Measurements from ENCODE around the gene FAM98C. TPM values are rescaled to one million over a fixed set of nuclear protein-coding genes. Genes with fewer than 3 reads are reported as not detected.

Gene FAM98C
- total RNA-seq, 1 donor from 2014 or later, result 11.5 TPM

DNA sequence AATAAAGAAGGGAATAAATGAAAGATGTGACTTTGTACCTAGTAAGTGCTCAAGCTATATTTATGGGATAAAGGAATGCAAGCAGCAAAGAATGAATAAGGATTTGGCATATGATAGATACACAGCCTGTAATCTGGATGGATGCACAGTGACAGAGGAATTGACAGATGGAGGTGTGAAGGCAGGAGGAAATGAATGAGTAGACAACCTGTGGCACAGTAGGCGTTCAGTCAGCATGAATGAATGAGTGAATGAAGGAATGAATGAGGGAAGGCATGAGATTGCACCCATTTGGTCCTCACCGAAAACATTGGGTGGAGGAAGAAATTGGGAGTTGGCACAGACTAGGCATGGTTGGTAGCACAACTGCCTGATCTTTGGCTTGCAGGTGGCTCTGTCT lies 33.3 kb upstream of the FAM98C start:
- Histone ChIP-seq H3K27ac (replicated peaks) (no peak overlapping the region), H3K27me3 (ENCODE audit: low read depth) (peaks cover 7% of the 10 kb centered on the region), H3K36me3 (no peaks in the 10 kb centered on the region), H3K9me3 (replicated peaks) (no peaks in the 10 kb centered on the region), H3K4me1 (peaks cover 4% of the 10 kb centered on the region), H3K4me3 (no peak overlapping the region)
- intact Hi-C loops (cut with micrococcal nuclease), result no loop called here
- no peak for DNase-seq
- no peak for TF ChIP-seq CTCF (IDR thresholded peaks at IDR 0.05; ENCODE audit: borderline replicate concordance)

DNA sequence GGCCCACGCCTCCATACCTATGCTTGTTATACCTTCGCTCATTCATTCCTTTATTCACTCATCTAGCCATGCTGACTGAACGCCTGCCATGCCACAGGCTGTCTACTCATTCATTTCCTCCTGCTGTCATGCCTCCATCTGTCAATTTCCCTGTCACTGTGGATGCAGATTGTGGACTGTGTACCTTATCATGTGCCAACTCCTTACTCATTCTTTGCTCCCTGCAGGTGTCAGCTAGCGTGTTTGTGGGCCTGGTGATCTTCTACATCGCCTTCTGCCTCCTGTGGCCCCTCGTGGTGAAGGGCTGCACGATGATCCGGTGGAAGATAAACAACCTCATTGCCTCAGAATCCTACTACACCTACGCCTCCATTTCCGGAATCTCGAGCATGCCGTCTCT lies 32.6 kb upstream of the FAM98C start:
- Histone ChIP-seq H3K27ac (replicated peaks) (no peak overlapping the region), H3K36me3 (no peaks in the 10 kb centered on the region), H3K9me3 (replicated peaks) (no peaks in the 10 kb centered on the region), H3K4me3 (no peak overlapping the region), H3K4me1 (peaks cover 11% of the 10 kb centered on the region), H3K27me3 (ENCODE audit: low read depth) (peaks cover 7% of the 10 kb centered on the region)
- no peak for DNase-seq
- intact Hi-C loops (cut with micrococcal nuclease), result no loop called here
- TF ChIP-seq CTCF (IDR thresholded peaks at IDR 0.05; ENCODE audit: borderline replicate concordance), result no peak

- intact Hi-C loops (cut with micrococcal nuclease), result no loop called here
- H3K4me1 ChIP-seq, result peaks cover 19% of the 10 kb centered on the region
- no peaks in the 10 kb centered on the region for H3K9me3 ChIP-seq (replicated peaks)
- DNase-seq, result no peak
- H3K27ac ChIP-seq (replicated peaks), result no peak overlapping the region
- no peaks in the 10 kb centered on the region for H3K36me3 ChIP-seq
- no peak overlapping the region for H3K4me3 ChIP-seq
- H3K27me3 ChIP-seq (ENCODE audit: low read depth), result peaks cover 7% of the 10 kb centered on the region
- TF ChIP-seq CTCF (IDR thresholded peaks at IDR 0.05; ENCODE audit: borderline replicate concordance), result no peak
Measured at GRCh38 chr19:38371081-38371480, 31.8 kb upstream of the FAM98C start.

DNA sequence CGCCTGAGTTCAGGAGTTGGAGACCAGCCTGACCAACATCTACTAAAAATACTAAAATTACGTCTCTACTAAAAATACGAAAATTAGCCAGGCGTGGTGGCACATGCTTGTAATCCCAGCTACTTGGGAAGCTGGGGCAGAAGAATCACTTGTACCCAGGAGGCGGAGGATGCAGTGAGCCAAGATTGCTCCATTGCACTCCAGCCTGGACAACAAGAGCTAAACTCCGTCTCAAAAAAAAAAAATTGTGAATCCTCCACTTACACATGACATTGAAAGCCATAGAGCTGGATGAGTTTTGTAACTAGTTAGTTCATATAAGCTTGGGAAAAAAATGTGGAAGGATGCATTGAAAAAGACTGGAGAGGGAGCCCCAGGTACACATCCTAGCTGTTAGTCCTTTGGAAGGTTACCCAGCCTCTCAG lies 29.0 kb upstream of the FAM98C start:
- no peak for DNase-seq
- H3K9me3 ChIP-seq (replicated peaks), result no peaks in the 10 kb centered on the region
- peaks cover 41% of the 10 kb centered on the region for H3K4me1 ChIP-seq
- intact Hi-C loops (cut with micrococcal nuclease), result no loop called here
- TF ChIP-seq CTCF (IDR thresholded peaks at IDR 0.05; ENCODE audit: borderline replicate concordance), result no peak
- peaks cover 25% of the 10 kb centered on the region for H3K36me3 ChIP-seq
- H3K27ac ChIP-seq (replicated peaks), result peak overlapping the region; percentile 93
- H3K4me3 ChIP-seq, result peak overlapping the region; percentile 86
- no peaks in the 10 kb centered on the region for H3K27me3 ChIP-seq (ENCODE audit: low read depth)

DNA sequence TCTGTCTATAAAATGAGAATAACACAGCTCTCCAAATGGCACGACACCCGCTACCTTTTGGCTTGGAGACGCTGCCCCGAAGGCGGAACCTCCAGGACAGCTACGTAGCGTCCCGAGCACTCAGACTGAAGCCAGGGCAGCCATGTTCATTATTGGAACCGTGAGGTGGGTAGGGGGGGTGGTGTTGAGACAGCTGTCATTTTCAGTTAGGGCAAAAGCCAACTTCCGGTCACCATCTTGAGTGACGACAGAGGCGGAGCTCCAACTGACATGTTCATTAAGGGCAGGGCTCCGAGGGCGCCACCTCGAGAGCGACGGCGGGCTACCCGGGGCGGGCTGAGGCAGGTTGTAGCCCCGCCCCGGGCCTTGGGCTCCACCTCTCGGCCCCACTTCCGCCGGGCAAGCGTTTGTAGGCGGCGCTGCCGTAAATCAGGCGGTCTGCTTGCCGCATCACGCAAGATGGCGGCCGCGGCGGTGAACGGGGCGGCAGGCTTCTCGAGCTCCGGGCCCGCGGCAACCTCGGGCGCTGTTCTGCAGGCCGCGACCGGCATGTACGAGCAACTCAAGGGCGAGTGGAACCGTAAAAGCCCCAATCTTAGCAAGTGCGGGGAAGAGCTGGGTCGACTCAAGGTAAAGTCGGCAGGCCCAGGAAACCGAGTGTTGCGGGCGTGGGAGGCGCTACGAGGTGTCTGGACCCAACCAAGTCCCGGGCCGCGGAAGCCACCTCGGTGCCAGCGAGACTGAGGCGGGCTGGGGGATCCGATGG lies 28.4 kb upstream of the FAM98C start, which contains the start of gene PSMD8:
Gene PSMD8, plus strand, starts transcription at position 240 of the 766 bp plus-strand sequence. Its CDS starts 31 bp downstream, at position 271.
- Histone ChIP-seq H3K36me3 (peaks cover 31% of the 10 kb centered on the region), H3K27ac (replicated peaks) (peak within 1 kb of the TSS; percentile 93), H3K4me1 (peaks cover 44% of the 10 kb centered on the region), H3K27me3 (ENCODE audit: low read depth) (no peaks in the 10 kb centered on the region), H3K4me3 (peak within 1 kb of the TSS; percentile 86), H3K9me3 (replicated peaks) (no peaks in the 10 kb centered on the region)
- TF ChIP-seq CTCF (IDR thresholded peaks at IDR 0.05; ENCODE audit: borderline replicate concordance), result peak; percentile 36
- DNase-seq, result peak; percentile 99
- intact Hi-C loops (cut with micrococcal nuclease), result no loop called here
